Esophagus muscularis mucosa (tissue), 4 donors: ENCODE results near the gene ZNF578.

Experiments used
- CTCF ChIP-seq, 3 experiments: fragments of 200-600 bp in 2 of 3; fragments of 450-650 bp in 1 of 3; sonication (generic) in 2 of 3; IDR thresholded peaks; one replicate each; pipeline ENCODE4 v1.5.1; 2017 to 2019; ENCODE audit warnings: antibody characterized with exemption in 3 of 3, mild to moderate bottlenecking in 2 of 3, moderate library complexity in 1 of 3
- EP300 ChIP-seq: sonication (generic); formaldehyde crosslinking; IDR thresholded peaks from one replicate; pipeline ENCODE4 v1.6.1; 2017; ENCODE audit warnings: antibody characterized with exemption
- POLR2A ChIP-seq: fragments of 450-650 bp; IDR thresholded peaks from one replicate; pipeline ENCODE4 v1.6.1; 2017; ENCODE audit warnings: antibody characterized with exemption, moderate library complexity, mild to moderate bottlenecking, low read depth
- POLR2AphosphoS5 ChIP-seq, 2 donors: sonication (generic); formaldehyde crosslinking; IDR thresholded peaks; one replicate each; pipeline ENCODE4 v1.6.1; 2017; ENCODE audit warnings: antibody characterized with exemption in 2 of 2

DNA sequence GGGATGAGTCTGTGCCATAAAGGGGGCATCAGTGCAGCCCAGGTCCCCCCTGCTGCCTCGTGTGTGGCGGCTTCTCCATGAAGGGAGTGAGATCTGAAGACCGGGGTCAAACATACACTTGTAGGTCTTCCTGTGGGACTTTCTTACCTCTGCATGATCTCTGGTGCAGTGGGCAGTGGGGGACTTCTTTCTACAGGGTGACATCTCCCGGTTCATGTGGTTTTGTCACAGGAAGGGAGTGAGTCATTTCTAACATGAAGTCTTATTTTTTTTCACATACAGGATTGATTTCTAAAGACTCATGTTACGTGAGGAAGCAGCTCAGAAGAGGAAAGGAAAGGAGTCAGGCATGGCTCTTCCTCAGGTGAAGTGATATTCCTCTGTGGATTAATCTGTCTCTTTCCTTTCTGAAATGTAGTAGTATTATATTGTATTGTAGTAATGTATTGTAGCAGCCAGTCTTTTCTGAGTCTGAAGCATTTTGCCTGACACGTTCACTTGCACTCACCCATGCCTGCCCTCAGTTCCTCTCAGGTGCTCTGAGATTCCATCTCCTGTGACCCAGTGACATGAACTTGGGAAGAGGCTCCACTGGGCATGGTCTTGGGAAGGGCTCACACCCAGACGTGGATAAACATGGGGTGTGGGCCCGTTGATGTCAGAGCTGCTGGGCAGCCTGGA is 89.8 kb downstream of the ZNF578 start:
- TF ChIP-seq CTCF (IDR thresholded peaks at IDR 0.05) (no peak), POLR2A (no peak), EP300 (no peak), POLR2AphosphoS5 (IDR thresholded peaks at IDR 0.05) (no peak)
